ENCODE data around the gene TMEM167B. TPM values are rescaled to one million over a fixed set of nuclear protein-coding genes. Genes with fewer than 3 reads are reported as not detected.

The TMEM167B gene
- total RNA-seq, 1 experiment from 2014 or later: 18.1 TPM

DNA sequence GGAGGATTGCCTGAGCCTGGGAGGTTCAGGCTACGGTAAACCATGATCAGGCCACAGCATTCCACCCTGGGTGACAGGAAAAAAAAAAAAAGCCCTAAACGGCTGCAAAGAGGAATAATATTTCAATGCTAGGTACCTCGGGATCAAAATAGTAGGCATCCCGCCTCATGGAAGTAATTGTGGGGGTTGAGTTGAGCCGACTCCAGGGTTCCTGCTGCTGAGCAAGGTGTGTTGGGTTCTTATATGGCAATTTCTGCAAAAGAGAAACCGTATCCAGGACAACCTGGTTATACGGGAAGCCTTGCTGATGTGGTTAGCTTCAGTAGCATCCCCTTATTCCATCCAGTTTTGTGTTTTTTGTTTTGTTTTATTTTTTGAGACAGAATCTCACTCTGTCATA, 17.2 kb downstream of the TMEM167B start:
- in situ Hi-C loops (cut with HindIII; ENCODE audit: low pct_unique_long_range_greater_than_20kb, low sequenced_read_pairs): no loop called here

DNA sequence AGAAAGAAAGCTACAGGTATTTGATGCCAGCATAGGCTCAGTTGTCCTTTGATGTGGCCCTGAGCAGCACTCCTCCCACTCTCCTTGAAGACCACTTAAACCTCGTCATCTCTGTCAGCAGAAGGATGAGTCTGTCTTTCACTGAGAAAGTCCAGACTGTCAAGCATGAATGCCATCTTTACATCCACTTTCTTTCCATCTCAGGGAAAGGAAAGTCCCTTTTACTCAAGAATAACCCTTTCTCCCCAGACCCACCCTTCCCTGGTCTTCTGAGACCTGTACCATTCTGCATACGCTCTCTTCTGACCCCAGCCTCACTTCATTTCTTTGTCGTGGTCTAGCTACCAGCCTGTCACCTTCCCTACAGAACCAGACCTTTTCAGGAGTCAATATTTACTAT, 19.3 kb downstream of the TMEM167B start:
- BruUV-seq (replicated peaks): no TSS peak
- in situ Hi-C loops (cut with HindIII; ENCODE audit: low pct_unique_long_range_greater_than_20kb, low sequenced_read_pairs) (no loop called here), intact Hi-C loops (cut with micrococcal nuclease; ENCODE audit: unreplicated experiment) (no loop called here)
- Histone ChIP-seq H3K4me1 (ENCODE audit: control insufficient read depth, insufficient read depth, low read length) (no peaks in the 10 kb centered on the region), H3K9me3 (ENCODE audit: control insufficient read depth, insufficient read depth, low read depth, low read length) (no peaks in the 10 kb centered on the region), H3K36me3 (ENCODE audit: control insufficient read depth, insufficient read depth, low read length) (no peaks in the 10 kb centered on the region), H3K27me3 (ENCODE audit: control insufficient read depth, insufficient read depth, low read length) (no peaks in the 10 kb centered on the region), H3K27ac (ENCODE audit: low read length) (no peak overlapping the region), H3K4me3 (ENCODE audit: low read depth in 2 of 2, low read length in 2 of 2) (no peak overlapping the region)
- TF ChIP-seq, protein P1, sequence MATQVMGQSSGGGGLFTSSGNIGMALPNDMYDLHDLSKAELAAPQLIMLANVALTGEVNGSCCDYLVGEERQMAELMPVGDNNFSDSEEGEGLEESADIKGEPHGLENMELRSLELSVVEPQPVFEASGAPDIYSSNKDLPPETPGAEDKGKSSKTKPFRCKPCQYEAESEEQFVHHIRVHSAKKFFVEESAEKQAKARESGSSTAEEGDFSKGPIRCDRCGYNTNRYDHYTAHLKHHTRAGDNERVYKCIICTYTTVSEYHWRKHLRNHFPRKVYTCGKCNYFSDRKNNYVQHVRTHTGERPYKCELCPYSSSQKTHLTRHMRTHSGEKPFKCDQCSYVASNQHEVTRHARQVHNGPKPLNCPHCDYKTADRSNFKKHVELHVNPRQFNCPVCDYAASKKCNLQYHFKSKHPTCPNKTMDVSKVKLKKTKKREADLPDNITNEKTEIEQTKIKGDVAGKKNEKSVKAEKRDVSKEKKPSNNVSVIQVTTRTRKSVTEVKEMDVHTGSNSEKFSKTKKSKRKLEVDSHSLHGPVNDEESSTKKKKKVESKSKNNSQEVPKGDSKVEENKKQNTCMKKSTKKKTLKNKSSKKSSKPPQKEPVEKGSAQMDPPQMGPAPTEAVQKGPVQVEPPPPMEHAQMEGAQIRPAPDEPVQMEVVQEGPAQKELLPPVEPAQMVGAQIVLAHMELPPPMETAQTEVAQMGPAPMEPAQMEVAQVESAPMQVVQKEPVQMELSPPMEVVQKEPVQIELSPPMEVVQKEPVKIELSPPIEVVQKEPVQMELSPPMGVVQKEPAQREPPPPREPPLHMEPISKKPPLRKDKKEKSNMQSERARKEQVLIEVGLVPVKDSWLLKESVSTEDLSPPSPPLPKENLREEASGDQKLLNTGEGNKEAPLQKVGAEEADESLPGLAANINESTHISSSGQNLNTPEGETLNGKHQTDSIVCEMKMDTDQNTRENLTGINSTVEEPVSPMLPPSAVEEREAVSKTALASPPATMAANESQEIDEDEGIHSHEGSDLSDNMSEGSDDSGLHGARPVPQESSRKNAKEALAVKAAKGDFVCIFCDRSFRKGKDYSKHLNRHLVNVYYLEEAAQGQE (IDR thresholded peaks at IDR 0.05; ENCODE audit: insufficient read depth in 1 of 2, low read depth in 2 of 2, low read length in 1 of 2): no peak
- TF ChIP-seq, protein P2, sequence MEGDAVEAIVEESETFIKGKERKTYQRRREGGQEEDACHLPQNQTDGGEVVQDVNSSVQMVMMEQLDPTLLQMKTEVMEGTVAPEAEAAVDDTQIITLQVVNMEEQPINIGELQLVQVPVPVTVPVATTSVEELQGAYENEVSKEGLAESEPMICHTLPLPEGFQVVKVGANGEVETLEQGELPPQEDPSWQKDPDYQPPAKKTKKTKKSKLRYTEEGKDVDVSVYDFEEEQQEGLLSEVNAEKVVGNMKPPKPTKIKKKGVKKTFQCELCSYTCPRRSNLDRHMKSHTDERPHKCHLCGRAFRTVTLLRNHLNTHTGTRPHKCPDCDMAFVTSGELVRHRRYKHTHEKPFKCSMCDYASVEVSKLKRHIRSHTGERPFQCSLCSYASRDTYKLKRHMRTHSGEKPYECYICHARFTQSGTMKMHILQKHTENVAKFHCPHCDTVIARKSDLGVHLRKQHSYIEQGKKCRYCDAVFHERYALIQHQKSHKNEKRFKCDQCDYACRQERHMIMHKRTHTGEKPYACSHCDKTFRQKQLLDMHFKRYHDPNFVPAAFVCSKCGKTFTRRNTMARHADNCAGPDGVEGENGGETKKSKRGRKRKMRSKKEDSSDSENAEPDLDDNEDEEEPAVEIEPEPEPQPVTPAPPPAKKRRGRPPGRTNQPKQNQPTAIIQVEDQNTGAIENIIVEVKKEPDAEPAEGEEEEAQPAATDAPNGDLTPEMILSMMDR (IDR thresholded peaks at IDR 0.05): no peak
- TF ChIP-seq SIN3A (IDR thresholded peaks at IDR 0.05; ENCODE audit: borderline replicate concordance, insufficient read depth, low read depth, low read length) (no peak), TCF7L2 (IDR thresholded peaks at IDR 0.05; ENCODE audit: low read depth, low read length) (no peak), POLR2AphosphoS5 (IDR thresholded peaks at IDR 0.05; ENCODE audit: low read depth, low read length) (no peak)
- ChIA-PET CTCF (interaction anchor here (0.7 to 2.2 kb wide), 2 partner anchors 10 to 85 kb away, joined by 3 to 18 read pairs; no protein-coding TSS in a partner anchor), POLR2A (no interaction called here)
- ATAC-seq (no peak), DNase-seq (ENCODE audit: low read depth, low spot score) (no peak)

More for the DNA sequence above, 17.2 kb downstream of the TMEM167B start:
- Histone ChIP-seq H3K27me3 (ENCODE audit: control insufficient read depth, insufficient read depth, low read length) (no peaks in the 10 kb centered on the region), H3K4me3 (ENCODE audit: low read depth in 2 of 2, low read length in 2 of 2) (no peak overlapping the region), H3K36me3 (ENCODE audit: control insufficient read depth, insufficient read depth, low read length) (no peaks in the 10 kb centered on the region), H3K27ac (ENCODE audit: low read length) (no peak overlapping the region), H3K4me1 (ENCODE audit: control insufficient read depth, insufficient read depth, low read length) (no peaks in the 10 kb centered on the region), H3K9me3 (ENCODE audit: control insufficient read depth, insufficient read depth, low read depth, low read length) (no peaks in the 10 kb centered on the region)
- TF ChIP-seq, protein P2 (IDR thresholded peaks at IDR 0.05): no peak
- TF ChIP-seq SIN3A (IDR thresholded peaks at IDR 0.05; ENCODE audit: borderline replicate concordance, insufficient read depth, low read depth, low read length) (no peak), POLR2AphosphoS5 (IDR thresholded peaks at IDR 0.05; ENCODE audit: low read depth, low read length) (no peak), TCF7L2 (IDR thresholded peaks at IDR 0.05; ENCODE audit: low read depth, low read length) (no peak)
- TF ChIP-seq, protein P1 (IDR thresholded peaks at IDR 0.05; ENCODE audit: insufficient read depth in 1 of 2, low read depth in 2 of 2, low read length in 1 of 2): no peak
- POLR2A ChIA-PET: no interaction called here
- BruUV-seq (replicated peaks): no TSS peak
- no peak for DNase-seq (ENCODE audit: low read depth, low spot score)
- CTCF ChIA-PET: no interaction called here
- no peak for ATAC-seq
- intact Hi-C loops (cut with micrococcal nuclease; ENCODE audit: unreplicated experiment): no loop called here
